H4 (cell line): ENCODE data around the gene PVALB. TPM values are rescaled to one million over a fixed set of nuclear protein-coding genes. Genes with fewer than 3 reads are reported as not detected.
A peak's percentile ranks its signal among the peaks of the same experiment; 100 is the strongest.

Experiments
- DNase-seq: peaks from one replicate; pipeline ENCODE4 v3.0.0-alpha.2; 2015; ENCODE audit warnings: low spot score
- total RNA-seq: library from RNA; depleted of rRNA; stranded (reverse); fragments of >200 nt; shearing (Covaris generic); gene quantifications from 2 replicates; pipeline ENCODE4 v1.2.3, GENCODE V29; 2014

Gene PVALB
- total RNA-seq, 1 experiment from 2014 or later: not detected

GRCh38 chr22:36773935-36774334 is 42.9 kb downstream of the PVALB start:
- peak; percentile 29 for DNase-seq

- DNase-seq: no peak
Observed at GRCh38 chr22:36772451-36772850, 44.4 kb downstream of the PVALB start.

DNA sequence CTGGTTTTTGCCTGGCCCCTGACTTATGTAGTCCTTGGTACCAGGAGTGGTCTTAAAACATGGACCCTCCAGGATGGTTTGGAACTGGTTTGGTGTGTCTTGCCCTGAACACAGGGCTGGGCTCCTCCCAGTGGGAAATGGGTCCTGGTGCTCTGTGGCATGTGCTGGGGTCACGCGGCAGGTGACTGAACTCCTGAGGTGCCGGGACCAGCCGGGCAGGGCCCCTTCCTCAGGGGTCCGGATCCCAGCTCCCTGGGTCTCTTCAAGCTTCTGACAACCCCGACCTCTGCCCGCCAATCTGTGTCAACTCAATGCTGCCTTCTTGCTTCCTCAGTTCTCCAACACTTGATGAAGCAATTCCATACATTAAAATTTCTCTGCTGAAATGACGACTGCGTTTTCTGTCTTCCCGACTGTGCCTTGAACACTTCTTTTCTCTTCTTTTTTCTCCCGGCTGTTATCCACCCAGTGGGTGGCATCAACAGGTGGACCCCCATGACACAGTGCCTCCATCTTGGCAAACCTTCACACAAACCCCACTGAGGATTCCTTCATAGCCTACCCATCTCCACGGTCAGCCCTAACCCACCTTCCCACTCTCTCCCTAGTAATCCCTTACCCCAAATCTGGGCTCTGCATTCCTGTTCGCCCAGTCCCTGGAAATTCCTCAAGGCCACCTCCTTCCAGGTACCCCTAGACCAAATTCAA is 45.3 kb downstream of the PVALB start:
- no peak for DNase-seq

DNA sequence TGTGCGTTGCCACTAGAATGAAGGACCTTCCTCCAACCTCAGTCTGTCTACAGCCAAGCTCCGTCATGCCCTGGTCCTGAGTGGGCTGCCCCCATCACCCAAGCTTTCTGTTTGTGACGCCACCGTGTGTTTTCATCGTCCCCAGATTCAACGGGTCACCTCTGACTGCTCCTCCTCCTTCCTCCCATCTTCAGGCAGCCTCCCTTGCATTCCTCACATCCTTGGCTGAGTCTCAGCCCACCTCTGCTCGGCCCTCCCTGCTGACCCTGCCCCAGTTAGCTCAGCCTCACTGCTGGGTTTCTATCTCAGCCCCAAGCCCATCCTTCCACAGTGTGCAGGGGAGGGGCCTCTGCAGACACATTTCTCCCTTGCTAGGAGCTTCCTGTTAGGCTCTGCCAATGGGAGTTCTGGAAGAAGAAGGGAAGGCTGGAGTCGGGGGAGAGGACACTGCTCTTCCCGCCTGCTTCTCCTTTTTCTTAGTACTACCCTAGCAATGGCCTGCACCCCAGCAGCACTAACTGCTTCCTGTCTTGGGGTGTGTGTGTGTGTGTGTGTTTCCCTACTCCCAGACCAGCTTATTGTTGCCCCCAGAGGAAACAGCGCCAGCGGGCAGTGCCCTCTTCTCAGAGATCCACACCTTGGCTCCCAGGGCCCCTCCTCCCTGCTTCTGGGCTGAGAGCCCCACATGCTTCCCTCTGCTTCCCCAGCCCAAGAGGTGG is 46.2 kb downstream of the PVALB start:
- DNase-seq: no peak

DNA sequence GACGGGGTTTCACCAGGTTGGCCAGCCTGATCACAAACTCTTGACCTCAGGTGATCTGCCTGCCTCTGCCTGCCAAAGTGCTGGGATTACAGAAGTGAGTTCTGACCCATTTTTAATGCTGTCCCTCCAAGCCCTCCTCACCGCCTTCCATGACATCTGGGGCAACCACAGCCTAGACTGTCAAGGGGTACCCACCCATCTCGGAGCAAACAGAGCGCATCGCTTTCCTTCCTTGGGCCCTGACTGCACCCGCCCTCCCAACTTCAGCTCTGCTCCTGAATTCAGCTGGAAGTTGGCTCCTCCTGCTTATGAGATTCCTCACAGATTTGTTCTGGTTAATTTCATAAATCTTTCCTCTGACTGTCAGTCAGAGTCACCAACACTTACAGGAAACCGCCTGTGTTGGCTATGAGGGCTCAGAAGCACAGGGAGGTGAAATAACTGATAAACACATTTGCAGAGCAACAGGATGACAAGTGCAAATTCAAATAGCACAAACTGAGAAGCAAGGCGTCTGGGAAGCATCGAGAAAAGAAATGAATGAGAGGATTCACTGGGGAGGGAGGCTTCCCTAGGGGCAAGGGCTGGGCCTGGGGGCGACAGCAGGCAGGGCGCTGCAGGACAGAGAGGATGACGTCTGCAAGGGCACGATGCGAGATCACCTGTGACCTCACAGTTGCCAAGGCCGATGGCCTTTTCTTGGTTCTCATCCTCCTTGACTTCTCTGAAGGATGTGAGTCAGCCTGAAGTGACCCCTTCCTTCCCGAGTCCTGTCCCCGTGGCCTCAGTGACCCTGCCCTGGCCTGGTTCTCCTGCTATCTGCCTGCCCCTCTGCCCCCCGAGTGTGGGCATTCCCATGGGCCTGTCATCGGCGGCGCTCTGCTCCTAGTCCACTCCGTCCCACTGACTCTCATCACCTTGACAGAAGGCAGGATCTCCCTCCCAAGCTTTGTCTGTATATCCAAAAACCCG is 47.0 kb downstream of the PVALB start:
- DNase-seq: no peak

- DNase-seq: no peak
Observed at GRCh38 chr22:36768616-36769015, 48.2 kb downstream of the PVALB start.

DNA sequence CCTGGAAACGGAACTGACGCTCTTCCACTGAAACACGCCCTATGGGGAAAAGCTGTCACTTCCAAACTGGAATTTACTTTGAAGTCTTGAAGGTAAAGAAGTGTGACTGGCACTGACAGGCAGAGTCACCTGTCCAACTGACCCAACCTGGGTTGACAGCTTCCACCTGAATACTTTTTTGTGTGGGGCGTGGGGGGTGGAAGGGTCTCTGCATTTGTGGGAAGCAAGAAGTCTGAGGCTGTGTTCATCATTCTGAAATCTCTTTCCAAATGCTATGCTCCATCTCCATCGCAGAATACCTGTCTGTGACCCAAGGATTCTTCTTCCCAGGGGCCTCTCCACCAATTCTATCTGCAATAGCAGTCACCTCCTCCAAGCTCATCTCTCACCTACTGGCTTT is 48.7 kb downstream of the PVALB start:
- no peak for DNase-seq

DNA sequence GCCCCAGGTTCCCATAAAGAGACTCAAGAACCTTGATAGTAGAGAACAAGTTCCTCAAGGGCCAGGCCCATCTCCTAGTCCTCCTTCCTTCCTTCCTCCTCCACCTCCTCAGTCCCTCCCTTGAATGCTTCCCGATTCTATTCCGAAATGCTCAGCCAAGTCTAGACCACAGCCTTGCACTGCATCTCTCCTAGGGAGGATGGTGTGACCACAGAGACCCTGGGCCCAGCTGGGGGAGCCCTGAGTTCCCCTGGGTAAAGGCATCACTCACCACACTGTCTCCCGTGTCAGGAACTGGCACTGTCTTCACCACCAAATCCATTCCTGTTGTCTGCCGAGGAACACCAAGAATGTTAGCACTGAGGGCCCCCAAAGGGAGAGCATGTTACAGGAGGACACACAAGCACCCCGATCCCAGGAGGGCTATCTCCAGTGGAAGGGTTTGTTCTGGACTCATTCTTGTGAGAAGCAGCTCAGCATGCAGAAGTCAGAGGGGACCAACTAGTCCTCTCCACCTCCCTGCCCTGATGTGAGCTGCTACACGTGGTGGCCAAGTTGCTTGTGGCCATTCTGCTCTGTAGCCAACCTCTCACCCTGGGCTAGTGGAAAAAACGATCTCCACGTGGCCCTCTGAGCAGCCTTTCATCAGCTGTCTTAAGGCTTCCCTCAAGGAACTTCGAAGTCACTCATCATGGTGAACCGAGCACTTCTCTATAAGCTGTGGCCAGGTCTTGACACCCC is 49.6 kb downstream of the PVALB start:
- no peak for DNase-seq

DNA sequence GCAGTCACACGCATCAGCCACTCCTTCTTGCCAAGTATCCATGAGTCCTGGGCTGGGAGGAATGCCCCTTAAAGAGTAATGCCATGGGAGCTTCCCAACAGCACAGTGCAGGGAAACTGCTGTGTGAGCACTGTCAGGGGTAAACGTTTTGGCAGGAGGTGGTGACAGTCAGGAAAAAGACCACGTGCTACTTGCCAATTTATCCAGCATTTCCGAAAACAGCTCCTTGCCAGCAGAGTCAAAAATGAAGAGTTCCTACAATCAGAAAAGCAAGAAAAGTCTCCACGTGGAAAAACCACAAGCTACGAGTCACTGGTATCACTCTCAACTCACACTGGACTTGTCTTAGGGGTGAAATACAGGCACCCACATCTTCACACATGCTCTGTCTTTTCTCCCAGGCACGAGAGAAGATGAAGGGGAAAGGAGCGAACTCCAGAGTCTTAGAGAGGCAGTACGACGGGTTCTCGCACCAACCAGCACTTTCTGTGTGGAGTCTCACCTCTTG is 50.8 kb downstream of the PVALB start:
- no peak for DNase-seq

GRCh38 chr22:36765131-36765942 is 51.5 kb downstream of the PVALB start:
- DNase-seq: no peak

DNA sequence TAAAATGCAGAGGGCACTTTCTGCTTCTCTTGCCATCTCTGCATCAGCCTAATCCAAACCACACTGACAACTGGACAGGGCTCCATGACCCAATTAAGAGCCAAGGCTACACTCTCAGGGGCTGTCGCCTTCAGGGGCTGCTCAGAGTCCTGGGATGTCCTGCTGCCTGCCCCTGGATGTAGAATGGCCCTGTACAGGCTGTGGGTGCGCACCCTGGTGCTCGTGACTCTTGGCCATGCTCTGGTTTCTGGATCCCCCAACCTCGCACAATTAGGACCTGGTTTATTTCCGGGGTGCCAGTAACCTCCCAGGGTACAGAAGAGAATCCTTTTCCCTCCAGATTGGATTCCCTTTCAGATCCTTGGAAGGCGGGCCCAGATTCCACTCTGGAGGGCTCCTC is 52.2 kb downstream of the PVALB start:
- DNase-seq: no peak

DNA sequence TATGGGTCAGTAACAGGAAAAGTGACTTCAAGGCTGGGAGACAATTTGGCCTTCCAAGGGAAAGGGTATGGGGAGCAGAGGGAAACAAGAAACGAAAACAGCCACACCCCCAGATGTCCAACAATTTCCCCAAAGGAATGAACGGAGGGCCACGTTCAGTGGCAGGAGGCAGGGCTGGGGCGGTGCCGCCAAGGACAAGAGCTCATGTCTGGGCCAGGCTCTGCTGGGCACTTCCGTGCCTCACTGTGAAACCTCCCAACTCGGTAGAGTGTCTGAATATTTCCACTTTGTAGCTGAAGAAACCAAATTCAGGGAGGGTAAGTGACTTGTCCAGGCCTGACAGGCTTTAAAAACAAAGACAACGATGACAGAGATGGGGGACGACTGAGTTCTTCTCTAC is 52.8 kb downstream of the PVALB start:
- no peak for DNase-seq

GRCh38 chr22:36763576-36763975 is 53.3 kb downstream of the PVALB start:
- DNase-seq: no peak

- no peak for DNase-seq
Observed at GRCh38 chr22:36762687-36763260, 54.1 kb downstream of the PVALB start.

DNA sequence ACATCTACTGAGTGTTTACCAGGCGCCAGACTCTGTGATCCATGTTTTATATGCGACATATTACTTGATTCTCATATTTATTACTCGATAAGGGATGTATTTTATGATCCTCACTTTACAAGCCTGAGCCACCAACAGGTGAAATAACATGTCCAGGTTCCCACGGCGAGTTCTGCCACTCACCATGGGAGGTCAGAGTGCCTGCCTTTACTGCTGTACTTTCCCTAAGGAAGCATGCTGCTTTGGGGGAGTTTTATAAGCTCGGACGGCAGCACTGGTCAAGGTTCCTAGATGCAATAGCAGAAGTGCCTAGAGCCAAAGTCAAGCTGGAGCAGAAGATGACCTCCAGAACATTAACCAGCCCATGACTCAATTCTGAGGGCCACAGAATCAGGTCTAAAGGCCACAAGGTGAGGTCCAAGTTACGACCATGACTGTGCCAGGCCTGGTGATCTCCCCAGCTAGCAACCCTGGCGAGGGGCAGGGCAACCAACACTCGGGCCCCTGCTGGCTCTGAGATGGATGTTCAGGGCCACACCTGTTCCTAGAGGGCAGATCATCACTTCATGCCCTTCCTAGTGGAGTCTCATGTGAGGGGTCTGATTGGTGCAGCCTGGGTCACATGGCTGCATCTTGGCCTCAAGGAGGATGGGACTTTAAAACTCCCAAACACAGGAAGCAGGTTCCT is 55.1 kb downstream of the PVALB start:
- no peak for DNase-seq

GRCh38 chr22:36760786-36761185 is 56.0 kb downstream of the PVALB start:
- DNase-seq: no peak

GRCh38 chr22:36759481-36760159 is 57.2 kb downstream of the PVALB start:
- DNase-seq: no peak

- DNase-seq: no peak
Observed at GRCh38 chr22:36758792-36759271, 58.0 kb downstream of the PVALB start.
